Activated CD4-positive, alpha-beta T cell treated with anti-CD3 and anti-CD28 coated beads, Interleukin-2, amount 50 U/mL, for 4 hours (primary cell): Measurements from ENCODE around the gene PARP4.
"Not testable (repeated sequence)": the region's sequence is repeated elsewhere in the genome, so short reads cannot be mapped to it uniquely, and the experiment has no call there.

Experiments
- DNase-seq, 2 experiments: peaks; one replicate each; pipeline ENCODE4 v3.0.0-alpha.2; 2020

PARP4 gene

DNA sequence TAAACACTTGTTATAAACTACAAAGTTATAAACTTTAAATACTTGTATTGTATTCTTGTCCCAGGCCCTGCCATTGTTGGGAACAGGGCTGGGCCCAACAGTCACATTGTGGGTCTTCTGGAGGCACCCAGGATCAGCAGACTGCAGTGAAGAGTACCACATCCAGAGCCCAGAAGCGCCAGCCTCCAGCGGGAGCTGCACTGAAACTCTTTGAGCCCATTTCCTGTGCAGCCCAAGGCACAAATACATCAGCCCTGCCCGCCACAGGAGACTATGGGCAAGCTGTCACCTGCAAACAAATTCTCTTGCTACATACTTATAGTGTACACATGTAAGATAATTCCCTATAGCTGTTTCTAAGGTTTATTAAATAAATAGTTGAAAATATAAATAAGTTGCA, 86.5 kb downstream of the PARP4 start:
- not testable (repeated sequence) for DNase-seq

DNA sequence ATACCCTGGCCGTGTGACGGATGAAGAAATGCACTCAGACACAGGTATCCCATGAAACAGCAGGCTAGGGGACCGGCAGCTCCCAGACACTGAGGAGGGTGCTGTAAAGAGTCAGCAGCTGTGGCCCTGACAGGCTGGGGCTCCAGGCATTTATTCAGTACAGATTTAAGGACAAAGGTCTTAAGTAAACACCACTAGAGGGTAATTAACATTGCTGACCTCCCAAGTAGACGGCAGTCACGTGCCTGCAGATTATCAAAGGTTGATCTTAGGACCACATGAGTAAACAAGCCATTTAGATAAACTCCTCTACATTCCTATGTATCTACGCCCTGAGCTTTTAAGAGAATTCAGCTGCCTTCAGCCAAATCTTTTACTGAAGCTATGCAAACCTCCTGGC, 92.9 kb downstream of the PARP4 start:
- DNase-seq = not testable (repeated sequence)

DNA sequence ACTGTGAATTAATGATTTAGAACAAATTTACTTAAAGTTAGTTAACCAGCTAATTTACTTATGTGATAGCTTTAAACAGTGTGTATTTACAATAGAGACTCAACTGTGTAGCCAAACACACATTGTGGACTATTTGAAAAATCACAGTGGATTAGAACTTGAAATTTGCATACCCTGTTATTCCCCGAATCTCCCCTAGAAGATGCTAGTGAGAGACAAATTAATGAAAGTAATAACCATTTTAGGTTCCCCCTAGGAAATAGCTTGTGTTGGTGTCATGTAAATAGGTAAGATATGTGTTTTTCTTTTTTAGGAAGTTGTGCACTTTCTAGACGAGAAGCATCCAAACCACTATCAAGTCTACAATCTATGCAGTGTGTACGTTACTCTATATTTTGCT, 104.7 kb downstream of the PARP4 start:
- DNase-seq = no peak

DNA sequence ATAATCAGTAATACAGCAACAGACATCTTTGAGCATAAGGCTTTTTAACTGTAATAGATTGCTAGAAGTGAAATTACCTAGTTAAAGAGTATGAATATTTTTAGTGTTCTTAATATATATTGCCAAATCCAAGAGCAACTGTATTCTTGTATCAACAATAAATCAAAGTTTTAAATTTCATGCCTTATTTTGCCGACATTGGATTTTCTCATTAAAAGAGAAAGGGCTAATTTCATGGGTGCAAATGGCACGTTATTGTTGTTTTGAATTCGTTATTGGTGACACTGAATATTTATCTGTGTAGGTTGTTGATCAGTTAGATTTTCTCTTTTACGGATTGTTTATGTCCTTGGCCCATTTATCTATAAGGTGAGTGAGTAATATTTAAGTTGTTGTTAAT, 106.1 kb downstream of the PARP4 start:
- DNase-seq = no peak

- DNase-seq = no peak
These were observed 115.8 kb downstream of the PARP4 start for GRCh38 chr13:24396821-24397220.

GRCh38 chr13:24392972-24393371, 119.6 kb downstream of the PARP4 start:
- no peak for DNase-seq

- DNase-seq = not testable (repeated sequence)
These were observed 120.6 kb downstream of the PARP4 start for GRCh38 chr13:24391771-24392683.

DNA sequence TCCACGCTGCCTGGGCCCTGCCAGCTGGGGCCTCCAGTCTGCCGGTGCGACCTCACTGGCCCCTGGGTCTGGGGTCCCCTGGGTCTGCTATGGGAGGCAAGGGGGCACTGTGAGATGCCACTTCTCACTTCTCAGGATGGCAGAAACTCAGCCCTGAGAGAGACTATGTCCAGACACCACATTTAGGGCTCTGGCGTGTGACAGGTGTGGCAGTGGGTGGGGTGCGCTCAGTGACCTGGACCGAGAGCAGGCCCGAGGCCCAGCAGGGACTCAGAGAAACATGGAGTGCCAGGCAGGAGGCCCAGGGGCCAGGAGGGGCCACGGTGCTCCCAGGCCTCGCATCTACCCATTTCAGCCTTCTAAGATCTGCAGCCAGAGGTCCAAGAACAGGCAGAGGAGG, 121.8 kb downstream of the PARP4 start:
- not testable (repeated sequence) for DNase-seq

GRCh38 chr13:24389506-24389905, 123.1 kb downstream of the PARP4 start:
- no peak for DNase-seq

- not testable (repeated sequence) for DNase-seq
These were observed 123.8 kb downstream of the PARP4 start for GRCh38 chr13:24388743-24389142.

GRCh38 chr13:24386816-24387708, 125.5 kb downstream of the PARP4 start:
- DNase-seq = no peak

- no peak for DNase-seq
These were observed 126.7 kb downstream of the PARP4 start for GRCh38 chr13:24385902-24386301.

DNA sequence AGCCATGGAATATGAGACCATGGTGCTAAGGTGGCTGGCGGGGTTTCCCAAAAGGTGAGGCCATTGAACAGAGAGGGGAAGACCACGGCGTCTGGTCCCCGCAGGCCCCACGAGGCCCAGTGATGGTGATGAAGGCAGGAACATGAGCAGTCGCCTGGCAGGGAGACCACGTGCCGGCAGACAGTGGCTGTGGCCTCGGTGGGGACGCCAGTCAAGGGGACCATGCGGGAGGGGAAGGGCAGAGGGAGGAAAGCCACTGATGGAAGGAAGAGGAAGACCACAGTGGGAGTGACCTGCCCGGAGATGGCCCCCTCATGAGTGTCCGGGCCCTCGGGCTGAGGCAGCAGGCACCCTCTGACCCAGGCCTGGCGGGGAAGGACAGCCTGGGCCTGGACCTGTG, 127.6 kb downstream of the PARP4 start:
- not testable (repeated sequence) for DNase-seq

- DNase-seq = not testable (repeated sequence)
These were observed 128.5 kb downstream of the PARP4 start for GRCh38 chr13:24384091-24384490.

DNA sequence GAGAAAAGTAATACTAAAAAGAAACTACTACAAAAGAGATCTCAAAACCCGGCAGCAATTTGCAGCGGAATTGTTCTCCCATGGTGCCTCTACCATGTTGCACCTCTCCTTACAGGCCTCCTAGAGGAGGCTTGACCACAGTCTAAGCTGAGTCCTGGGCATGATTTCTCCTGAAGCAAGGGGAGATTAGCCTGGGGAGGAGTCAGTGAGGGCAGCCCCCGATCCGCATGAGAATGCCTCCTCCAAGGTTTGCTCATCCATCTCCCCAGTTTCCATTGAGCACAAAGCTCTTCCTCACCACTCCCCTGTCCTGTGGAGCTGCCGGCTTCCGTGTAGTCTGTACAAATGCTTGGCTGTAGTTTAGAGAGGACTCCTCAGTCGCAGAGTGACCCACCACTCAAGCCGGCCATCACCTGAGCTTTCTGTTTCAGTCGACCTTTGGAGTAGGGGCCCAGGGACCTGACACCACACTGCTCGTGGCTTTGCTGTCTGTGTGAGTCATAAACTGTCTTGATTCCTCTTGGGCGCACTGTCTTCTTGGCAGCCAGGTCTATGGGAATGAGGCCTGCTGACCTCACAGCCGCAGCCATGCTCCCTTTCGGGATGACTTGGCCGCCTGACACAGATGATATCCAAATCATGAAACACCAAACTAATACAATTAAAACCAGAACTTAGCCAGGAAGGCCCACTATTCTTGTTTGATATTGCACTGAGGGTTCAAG, 130.9 kb downstream of the PARP4 start:
- no peak for DNase-seq

- DNase-seq = not testable (repeated sequence)
These were observed 131.7 kb downstream of the PARP4 start for GRCh38 chr13:24380881-24381280.

- DNase-seq = not testable (repeated sequence)
These were observed 132.4 kb downstream of the PARP4 start for GRCh38 chr13:24380227-24380626.

GRCh38 chr13:24371273-24371672, 141.3 kb downstream of the PARP4 start:
- not testable (repeated sequence) for DNase-seq
